ENCODE data around the gene AGPAT2.

AGPAT2 gene

DNA sequence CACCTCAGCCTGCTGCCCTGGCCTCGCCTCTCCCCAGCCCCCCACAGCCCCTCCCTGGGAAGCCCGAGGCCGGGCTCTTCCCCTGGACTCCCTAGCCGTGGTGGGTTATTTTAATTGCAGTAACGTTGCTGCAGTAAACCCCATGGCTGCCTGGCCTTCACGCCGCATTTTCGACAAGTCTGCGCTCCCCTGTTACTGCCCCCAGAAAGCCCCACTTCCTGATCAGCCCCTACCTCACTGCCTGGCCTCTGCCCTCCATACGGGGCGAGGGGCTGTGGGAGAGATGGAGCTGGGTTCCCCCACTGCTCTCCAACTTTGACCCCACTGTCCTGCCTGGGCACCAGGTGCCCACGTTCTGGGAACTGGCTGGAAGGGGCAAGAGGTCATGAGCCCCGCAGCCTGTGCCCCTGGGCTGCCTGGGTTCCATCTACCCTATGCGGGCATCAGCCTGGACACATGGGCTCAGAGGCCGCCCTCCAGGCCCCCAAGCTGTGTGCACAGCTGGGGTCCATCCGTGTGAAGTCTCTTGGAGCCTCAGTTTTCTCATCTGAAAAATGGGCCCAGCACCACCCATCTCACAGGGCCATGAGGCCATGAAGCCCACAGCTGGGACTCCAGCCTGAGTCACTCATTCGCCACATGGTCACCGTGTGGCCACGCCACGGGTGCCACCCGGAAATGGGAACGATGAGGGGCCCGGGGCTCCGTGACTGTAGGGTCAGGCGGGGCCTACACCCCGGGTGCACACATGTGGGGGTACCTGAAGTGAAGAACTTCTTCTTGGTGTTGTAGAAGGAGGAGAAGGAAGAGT lies 13.1 kb downstream of the AGPAT2 start:
- POLR2A ChIA-PET (ENCODE audit: low non-redundant PET): no interaction called here
- no peak for DNase-seq (ENCODE audit: low spot score)
- TF ChIP-seq CTCF (conservative IDR thresholded peaks at IDR 0.05; ENCODE audit: low read depth): no peak
- CTCF ChIA-PET: interaction anchor here (0.5 to 3.3 kb wide), 5 partner anchors 9 to 385 kb away, joined by 3 to 36 read pairs (median 14); partner anchors contain the start of gene EGFL7
- H3K27ac ChIP-seq: peak overlapping the region; percentile 38

- H3K27ac ChIP-seq: peak overlapping the region; percentile 38
- TF ChIP-seq CTCF (conservative IDR thresholded peaks at IDR 0.05; ENCODE audit: low read depth): no peak
- ChIA-PET POLR2A (ENCODE audit: low non-redundant PET) (no interaction called here), CTCF (interaction anchor here (0.6 to 3.3 kb wide), 11 partner anchors 9 to 296 kb away, joined by 3 to 36 read pairs (median 18); partner anchors contain the start of gene EGFL7)
- DNase-seq (ENCODE audit: low spot score): no peak
Measured at GRCh38 chr9:136673088-136673974, 13.9 kb downstream of the AGPAT2 start.

DNA sequence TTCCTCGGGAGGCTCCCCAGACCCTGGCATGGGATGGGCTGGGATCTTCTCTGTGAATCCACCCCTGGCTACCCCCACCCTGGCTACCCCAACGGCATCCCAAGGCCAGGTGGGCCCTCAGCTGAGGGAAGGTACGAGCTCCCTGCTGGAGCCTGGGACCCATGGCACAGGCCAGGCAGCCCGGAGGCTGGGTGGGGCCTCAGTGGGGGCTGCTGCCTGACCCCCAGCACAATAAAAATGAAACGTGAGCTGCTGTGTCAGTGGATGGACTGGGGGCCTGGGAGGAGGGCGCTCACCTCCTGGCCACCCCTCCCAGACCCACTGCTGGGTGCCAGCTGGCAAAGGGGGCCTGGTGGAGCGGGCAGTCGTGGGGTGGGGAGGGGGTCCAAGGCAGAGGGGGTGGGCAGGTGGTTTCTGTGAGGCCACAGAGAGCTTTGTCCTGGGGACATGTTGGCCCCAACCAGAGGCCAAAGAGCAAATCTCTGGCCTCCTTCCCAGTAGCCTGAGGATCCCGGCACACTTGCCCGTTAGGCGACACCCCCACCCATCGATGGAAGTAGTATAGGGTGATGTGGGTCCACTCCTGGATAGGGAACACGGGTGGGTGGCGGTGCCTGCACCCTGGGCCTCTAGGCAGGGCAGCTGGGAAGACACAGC lies 14.7 kb downstream of the AGPAT2 start:
- POLR2A ChIA-PET (ENCODE audit: low non-redundant PET): no interaction called here
- TF ChIP-seq CTCF (conservative IDR thresholded peaks at IDR 0.05; ENCODE audit: low read depth): no peak
- H3K27ac ChIP-seq: peak overlapping the region; percentile 38
- no peak for DNase-seq (ENCODE audit: low spot score)
- CTCF ChIA-PET: interaction anchor here (0.6 to 3.3 kb wide), 19 partner anchors 10 to 231 kb away, joined by 3 to 36 read pairs (median 5); partner anchors contain the start of gene EGFL7

- DNase-seq (ENCODE audit: low spot score): peak; percentile 72
- POLR2A ChIA-PET (ENCODE audit: low non-redundant PET): no interaction called here
- CTCF ChIA-PET: interaction anchor here (0.5 to 3.3 kb wide), 40 partner anchors 9 to 834 kb away, joined by 3 to 36 read pairs (median 4); partner anchors contain the start of gene EGFL7
- peak; percentile 99 for TF ChIP-seq CTCF (conservative IDR thresholded peaks at IDR 0.05; ENCODE audit: low read depth)
- peak overlapping the region; percentile 38 for H3K27ac ChIP-seq
Measured at GRCh38 chr9:136671646-136672430, 15.4 kb downstream of the AGPAT2 start.

- ChIA-PET CTCF (interaction anchor here (0.5 to 3.3 kb wide), 35 partner anchors 9 to 835 kb away, joined by 3 to 36 read pairs (median 4); partner anchors contain the start of gene EGFL7), POLR2A (ENCODE audit: low non-redundant PET) (no interaction called here)
- no peak for TF ChIP-seq CTCF (conservative IDR thresholded peaks at IDR 0.05; ENCODE audit: low read depth)
- H3K27ac ChIP-seq: no peak overlapping the region
- DNase-seq (ENCODE audit: low spot score): no peak
Measured at GRCh38 chr9:136671254-136671614, 16.0 kb downstream of the AGPAT2 start.

Measured in RWPE1 (cell line).